Tongue (tissue), 2 donors: Measurements from ENCODE around the gene TNFAIP8. TPM values are rescaled to one million over a fixed set of nuclear protein-coding genes. Genes with fewer than 3 reads are reported as not detected.
"Not testable (repeated sequence)": the region's sequence is repeated elsewhere in the genome, so short reads cannot be mapped to it uniquely, and the experiment has no call there.

ENCODE experiments used
- DNase-seq: peaks from one replicate; pipeline ENCODE4 v3.0.0-alpha.2; 2015
- total RNA-seq: library from RNA; depleted of rRNA; stranded (reverse); fragments of >200 nt; gene quantifications from one replicate; pipeline ENCODE4 v1.2.3, GENCODE V29; 2014

The TNFAIP8 gene
- total RNA-seq, 1 donor from 2014 or later = 33.8 TPM

GRCh38 chr5:119397518-119398380 is 41.9 kb downstream of the TNFAIP8 start:
- DNase-seq = no peak

DNA sequence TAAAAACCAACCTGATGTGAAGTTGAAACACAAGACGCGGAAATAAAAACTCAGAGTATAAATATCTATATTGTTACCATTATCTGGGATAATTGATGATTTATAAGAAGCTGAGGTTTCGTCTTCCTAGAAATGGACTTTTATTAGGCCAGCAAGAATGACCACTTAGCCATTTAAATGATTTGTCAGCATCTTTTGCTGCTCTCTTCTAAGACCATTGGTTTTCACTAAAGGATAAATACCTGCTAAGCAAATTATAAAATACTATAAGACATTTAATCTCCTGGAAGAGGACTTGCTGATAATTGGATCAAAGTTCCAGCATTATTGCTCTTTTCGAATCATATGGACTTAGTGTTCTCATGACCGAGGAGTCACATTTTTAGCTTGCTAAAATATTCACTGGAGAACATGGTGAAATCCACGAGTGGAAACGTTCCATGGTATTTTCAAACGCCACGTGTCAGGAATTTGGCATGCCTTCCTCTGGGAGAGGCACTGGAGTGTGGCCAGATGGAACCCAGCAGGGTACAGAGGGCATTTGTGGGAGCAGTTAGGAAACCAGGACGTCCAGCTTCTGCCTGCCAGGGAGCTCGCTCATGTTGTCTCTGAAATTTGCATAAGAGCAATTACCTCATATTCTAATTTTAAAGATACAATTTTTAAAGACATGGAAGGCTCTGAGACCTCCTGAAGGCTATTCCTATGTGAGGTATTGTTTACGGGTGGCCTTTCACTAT is 43.1 kb downstream of the TNFAIP8 start:
- no peak for DNase-seq

DNA sequence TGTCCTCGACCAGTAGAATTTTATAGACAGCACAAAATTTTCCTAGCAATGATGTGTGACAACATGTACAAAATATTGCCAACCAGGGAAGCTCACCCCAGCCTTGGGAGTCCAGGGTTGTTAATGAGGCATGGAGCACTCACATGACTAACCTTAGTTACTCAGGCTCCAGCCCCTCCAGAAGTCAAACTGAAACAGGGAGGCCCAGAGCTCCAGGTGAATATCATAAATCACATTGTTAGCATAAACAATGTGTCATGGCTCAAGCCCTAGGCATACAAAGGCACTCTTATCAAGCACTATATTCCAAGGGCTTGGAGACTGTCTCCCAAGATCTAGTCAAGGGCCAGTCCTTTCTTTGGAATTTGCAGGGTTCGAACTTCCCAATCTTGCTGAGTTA is 44.4 kb downstream of the TNFAIP8 start:
- no peak for DNase-seq

- no peak for DNase-seq
Observed at GRCh38 chr5:119402081-119402480, 46.3 kb downstream of the TNFAIP8 start.

DNA sequence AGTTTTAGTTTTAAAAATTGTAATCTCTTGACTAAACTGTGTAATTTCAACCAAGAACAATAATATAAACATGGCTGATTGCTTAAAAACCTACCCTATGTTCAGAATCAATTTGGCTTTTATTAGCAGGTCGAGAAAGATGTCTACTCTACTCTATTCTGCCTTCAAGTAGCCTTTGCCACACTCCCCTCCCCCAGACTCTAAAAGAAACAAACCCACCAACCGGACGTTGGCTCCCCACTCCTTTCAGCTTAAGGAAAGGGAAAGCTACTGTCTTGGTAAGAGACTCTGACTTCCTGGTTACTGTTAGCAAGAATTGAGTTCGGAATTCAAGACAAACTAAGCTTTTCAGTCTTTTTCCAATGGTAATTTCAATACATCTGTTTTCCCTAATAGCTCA is 46.7 kb downstream of the TNFAIP8 start:
- DNase-seq = no peak

DNA sequence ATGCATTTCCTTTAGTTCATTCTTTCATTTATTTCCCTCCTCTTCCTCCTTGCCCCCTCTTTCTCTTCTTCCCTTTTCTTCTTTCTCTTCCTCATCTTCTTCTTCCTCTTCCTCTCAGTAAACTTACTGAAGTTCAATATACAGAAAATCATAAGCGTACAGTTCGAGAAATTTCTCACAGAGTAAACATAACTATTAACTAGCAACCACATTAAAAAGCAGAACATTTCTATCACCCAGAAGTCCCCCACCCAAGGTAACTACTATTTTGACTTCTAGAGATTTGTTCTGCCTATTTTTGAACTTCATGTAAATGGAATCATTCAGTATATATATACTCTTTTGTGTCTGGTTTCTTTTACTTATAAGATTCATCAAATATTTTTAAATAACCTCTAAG is 48.2 kb downstream of the TNFAIP8 start:
- DNase-seq = no peak

- DNase-seq = no peak
Observed at GRCh38 chr5:119405419-119405818, 49.6 kb downstream of the TNFAIP8 start.

DNA sequence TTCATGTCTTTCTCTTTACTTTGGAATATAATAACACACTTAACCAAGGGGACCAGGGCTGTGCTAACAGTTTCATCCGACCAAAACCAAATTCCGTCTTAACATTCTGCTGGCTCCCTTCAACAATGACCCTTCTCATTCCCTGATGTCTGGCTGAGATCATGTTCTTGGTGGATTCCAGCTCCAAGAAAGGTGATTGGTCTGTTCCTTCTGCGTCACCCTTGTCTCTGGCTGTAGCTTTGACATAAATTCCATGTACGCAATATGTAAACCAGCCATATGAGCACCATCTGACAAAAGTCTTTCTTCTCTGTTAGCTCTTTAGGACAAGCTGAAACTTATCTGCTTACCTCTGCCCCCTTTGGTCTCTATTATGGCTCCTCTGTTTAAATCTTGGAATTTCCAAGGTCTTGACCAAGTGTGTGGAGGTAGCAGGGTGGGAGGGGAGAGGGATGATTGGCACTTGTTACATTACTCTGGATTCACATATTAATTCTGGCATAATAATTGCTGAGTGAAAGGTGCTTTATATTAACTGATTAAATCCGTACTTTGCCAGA is 50.8 kb downstream of the TNFAIP8 start:
- no peak for DNase-seq

DNA sequence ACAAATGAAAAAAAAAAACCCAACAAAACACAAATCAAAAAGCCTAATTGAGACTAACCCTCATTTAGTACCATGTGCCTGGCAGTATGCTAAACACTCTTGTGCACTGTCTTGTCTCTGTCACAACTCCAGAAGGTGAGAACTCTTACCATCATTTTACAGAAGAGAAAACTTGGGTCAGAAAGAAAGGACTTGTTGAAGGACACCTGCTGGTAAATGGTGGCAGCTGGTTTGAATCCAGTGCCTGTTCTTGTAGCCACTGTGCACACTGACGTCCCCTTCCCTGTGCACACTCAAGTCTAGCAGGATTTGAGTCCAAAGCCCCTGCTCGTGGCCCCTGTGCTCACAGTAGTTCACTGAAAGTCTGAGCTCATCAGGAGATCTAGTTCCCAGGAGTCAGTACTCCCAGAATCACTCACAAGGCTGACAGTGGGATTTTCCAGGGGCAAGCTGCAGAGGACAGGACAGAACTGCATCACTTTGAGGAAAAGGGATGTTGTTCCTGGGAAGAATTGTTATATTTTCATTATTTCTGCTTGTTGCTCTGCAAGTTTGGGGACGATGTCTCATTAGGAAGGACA is 53.5 kb downstream of the TNFAIP8 start:
- no peak for DNase-seq

DNA sequence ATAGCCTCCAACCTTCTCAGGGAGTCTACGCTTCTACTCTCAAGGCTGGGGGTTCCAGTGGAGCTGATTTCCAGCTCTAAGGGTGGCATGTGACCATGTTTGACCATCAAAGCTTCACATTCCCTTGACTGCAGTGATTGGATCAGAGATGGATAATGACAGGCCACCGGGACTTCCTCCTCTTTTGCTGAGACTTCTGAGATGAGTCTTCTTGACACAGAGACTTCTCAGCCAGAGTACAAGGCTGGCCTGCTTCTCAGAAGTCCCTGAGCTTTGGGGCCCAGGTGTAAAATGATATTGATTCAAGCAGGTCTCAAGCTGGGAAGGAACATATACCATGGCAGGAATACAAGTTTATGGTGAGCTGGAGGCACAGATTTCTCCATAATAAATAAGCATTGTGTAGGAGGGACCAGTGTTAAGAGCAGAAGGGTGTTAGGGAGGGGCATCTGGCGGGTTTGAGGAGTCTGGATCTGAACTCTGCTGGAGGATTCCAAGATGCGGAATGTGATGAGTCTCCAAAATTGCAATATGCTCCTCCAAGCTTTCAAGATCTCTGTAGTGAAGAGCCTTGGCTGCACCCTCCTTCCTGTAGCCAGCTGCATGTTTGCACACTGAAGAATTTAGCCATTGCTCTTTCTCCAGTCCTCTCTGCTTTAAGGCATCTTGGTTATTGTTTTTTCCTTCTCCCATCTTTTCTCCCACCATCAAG is 54.8 kb downstream of the TNFAIP8 start:
- no peak for DNase-seq

DNA sequence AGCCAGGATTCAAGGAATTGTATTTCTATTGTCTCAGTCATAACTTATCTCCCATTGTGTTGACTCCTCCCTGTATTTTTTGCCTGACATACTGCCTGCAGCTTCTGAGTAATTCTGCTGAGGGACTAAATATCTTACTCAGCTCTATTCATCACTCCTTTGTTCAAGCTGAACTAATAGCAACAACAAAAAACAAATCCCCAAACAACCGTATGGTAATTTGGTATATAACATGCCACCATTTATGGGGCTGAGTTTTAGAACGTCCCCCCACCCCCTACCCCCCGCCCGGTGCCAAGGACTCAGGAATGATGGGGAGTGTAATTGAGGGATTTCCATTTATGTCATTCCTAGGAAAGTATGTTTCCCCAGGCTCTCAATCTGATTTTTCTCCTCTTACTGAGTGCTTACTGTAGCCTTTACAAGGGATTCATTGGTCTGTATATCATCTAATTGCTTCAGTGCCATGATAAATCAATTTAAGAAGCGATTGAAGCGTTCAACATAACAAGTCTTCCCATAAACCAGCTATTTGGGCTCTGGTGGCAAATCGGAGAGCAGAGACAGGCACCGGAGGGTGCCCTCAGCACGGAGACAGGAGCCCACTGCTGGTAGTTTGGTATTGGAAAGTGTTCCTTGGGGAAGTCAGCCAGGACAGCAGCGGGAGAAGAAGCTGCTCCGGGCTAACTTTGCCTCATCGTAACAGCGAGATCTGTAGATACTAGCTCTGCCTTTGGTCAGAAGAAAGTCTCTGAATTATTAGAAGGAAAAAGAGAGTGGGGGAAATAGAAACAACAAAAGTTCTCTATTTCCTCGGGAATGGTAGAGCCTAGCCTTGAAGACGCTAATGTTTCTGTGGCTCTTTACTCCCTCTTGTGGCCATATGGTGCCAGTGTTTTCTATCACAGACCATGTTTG is 55.8 kb downstream of the TNFAIP8 start:
- peak; percentile 93 for DNase-seq

DNA sequence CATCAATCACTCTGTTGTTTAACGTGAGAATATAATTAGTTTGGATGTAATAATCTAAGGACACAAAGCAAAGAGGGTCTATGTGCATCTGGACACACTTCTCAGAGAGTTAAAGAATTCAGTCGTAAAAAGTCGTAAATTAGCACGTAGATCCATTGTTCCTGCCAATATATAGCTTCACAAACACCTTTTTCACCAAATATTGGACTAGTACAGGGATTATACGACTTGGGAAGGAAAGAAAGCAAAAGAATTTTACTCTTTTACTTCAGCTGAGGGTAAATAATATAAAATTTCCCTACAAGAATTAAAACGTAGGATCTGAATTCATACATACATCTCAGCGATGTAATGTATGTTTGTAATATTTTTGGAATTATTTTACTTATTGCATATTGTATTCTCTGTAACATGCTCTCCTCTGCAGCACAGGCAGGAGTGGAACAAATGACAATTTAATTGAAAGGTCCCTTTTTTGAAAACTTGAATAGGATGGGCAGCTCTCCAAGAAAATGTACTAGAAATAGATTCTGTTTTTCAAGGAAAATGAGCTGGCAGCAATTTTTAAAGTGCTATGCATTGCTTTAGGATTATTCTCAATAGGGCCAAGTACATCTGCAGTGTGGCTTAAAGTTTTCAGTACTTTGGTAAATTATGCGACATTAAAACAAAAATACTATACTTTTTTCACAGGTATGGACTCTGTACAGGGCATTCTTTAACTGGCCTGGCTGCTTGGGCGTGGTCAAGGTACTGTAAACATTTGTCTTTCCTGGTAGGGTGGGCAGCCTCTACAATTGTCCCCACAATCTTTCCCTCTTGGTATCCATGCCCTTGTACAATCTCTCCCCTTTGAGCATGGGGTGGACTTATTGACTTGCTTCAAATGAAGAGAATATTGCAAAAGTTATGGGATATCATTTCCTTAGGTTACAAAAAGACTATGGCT is 56.7 kb downstream of the TNFAIP8 start:
- no peak for DNase-seq

GRCh38 chr5:119414124-119414734 is 58.4 kb downstream of the TNFAIP8 start:
- DNase-seq = not testable (repeated sequence)

GRCh38 chr5:119417891-119418605 is 62.2 kb downstream of the TNFAIP8 start:
- no peak for DNase-seq

DNA sequence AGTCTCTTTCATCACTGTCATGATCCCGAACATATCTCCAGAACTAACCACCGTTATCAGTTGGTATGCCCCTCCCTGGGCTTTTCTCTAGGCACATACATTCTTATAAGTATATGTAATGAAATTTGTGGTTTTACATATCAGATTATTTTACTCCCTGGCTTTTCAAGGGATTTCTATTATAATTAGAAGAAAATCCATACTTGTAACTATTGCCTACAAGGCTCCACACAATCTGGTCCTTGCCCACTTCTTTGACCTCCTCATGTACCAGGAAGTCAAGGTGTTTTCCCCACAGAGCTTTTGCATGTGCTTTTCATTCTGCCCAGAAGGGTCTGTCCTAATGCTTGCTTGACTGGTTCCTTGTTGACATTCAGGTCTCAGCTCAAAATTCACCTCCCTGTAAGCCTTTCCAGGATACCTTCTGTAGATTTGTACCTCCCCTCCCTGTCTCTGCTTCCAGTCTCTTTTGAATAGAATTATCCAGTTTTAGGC is 62.8 kb downstream of the TNFAIP8 start:
- DNase-seq = no peak

DNA sequence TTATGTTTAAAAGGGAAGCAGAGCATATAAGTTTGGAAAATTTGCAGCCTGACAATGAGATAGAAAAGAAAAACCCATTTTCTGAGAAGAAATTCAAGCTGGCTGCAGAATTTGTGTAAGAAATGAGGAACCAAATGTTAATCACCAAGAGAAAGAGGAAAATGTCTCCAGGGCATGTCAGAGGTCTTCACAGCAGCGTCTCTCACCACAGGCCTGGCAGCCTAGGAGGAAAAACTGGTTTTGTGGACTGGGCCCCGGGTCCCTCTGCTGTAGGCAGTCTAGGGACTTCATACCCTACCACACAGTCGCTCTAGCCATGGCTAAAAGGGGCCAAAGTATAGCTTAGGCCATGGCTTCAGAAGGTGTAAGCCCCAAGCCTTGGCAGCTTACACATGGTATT is 64.3 kb downstream of the TNFAIP8 start:
- no peak for DNase-seq

- DNase-seq = no peak
Observed at GRCh38 chr5:119426057-119426456, 70.2 kb downstream of the TNFAIP8 start.

GRCh38 chr5:119427060-119427459 is 71.2 kb downstream of the TNFAIP8 start:
- DNase-seq = peak; percentile 26

DNA sequence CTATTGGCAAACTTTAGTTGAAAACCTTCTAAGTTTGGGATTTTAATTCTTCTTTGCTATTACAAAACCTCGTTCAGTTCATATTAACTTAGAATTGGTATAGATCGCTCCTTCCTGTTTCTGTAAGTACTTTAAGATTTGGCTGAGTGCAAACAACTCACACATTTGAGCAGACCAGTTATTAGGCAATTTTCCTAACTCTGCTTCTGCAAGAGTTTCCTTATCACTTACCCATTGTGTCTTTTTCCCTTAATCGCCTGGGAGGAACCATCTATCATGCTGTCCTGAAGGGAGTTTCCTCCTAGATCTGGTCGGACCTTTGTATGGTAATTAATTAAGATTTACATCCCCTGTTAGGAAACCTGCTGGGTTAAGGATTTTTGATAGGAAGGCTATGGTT is 71.8 kb downstream of the TNFAIP8 start:
- not testable (repeated sequence) for DNase-seq
